HG03354 (cell line): ENCODE results near the gene KNDC1.
"Not testable (repeated sequence)": the region's sequence is repeated elsewhere in the genome, so short reads cannot be mapped to it uniquely, and the experiment has no call there.

Experiments used
- ATAC-seq: cut with Tn5 transposase; IDR thresholded peaks from one replicate; pipeline ENCODE4 v1.9.1; 2021; ENCODE audit warnings: mild to moderate bottlenecking; ENCODE audit not compliant: unreplicated experiment, poor library complexity, severe bottlenecking

Gene KNDC1

DNA sequence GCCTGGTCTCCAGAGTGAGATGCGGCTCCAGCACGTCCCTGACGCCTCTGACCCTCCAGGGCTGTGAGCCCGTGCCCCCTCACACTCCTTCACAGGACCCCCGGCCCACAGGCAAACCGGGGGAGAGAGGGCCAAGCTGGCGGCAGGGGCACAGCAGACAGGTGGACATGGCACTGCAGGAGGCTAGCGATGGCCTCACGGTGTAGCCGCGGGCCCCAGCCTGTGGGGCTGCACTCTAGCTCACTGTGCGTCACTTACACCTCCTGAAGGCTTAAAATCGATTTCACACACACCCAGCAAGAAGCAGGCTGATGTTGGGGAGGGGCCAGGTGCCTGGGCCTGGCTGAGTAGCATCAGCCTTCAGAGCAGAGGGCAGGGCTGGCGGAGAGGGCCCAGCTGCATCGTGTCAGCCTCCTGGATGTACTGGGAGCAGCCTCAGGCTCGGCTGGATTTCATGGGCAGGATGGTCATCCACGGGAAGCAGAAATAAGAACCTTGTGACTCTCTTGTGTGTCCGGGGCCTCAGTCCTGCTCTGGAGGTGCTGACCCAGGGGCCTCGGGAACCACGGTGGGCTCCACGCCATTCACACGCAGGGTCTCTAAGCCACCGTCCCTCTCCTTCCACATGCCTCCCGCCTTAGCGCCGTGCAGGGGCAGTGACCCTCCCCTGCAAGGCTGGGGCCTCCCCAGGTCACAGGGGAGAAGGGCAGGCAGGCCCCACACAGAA lies 19.4 kb upstream of the KNDC1 start:
- ATAC-seq = no peak

DNA sequence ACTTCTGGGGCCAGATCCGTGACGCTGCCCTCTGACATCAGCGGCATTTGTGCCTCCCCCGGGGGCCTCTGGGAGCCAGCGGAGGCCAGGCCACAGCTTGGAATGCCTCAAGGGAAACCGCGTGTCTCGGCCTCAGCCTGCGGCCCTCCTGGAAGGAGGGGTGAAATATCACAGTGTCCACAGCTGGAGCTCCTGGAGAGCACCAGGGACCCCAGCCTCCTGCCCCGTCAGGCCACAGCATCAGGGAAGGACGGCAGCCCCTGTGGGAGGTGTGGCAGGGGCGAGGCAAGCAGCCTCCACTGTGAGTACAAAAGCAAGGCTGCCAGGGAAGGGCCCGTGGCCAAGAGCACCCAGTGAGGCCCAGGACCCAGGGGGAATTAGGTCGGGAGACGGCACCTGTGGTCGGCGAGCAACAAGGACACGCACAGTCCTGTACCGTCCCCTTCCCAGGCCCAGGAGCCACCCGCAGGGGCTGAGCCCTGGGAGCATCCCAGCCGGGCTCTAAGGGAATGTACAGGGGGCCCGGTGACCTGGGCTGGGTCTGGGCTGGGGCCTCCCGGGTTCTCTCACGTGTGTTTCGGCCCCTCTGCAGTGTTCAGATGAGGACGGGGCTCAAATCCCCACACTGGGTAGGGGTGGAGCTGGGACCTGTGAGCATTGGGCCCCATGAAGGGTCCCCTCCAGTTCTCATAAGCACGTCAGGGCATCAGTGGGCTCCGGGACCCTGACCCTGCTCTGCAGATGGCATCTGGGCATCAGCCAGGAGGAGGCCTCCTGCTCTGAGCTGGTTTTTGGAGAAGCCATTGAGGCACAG lies 18.7 kb upstream of the KNDC1 start:
- no peak for ATAC-seq

DNA sequence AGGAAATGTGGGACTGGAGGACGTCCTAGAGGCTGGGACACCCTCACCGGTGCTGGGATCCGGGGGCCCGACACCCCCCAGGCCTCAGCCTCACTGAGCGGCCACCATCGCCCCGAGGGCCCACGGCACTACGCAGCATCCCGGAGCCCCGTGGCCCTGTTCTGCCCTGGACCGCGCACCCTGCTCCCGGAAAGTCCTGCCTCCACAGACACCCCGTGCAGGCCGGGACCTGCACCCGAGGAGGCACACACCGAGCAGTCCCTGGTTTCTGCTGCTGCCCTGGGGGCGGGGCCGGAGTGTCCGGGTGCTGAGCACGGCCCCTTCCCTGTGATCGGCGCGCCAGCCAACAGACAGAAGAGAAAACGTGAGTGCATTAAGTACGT lies 18.1 kb upstream of the KNDC1 start:
- ATAC-seq = no peak

DNA sequence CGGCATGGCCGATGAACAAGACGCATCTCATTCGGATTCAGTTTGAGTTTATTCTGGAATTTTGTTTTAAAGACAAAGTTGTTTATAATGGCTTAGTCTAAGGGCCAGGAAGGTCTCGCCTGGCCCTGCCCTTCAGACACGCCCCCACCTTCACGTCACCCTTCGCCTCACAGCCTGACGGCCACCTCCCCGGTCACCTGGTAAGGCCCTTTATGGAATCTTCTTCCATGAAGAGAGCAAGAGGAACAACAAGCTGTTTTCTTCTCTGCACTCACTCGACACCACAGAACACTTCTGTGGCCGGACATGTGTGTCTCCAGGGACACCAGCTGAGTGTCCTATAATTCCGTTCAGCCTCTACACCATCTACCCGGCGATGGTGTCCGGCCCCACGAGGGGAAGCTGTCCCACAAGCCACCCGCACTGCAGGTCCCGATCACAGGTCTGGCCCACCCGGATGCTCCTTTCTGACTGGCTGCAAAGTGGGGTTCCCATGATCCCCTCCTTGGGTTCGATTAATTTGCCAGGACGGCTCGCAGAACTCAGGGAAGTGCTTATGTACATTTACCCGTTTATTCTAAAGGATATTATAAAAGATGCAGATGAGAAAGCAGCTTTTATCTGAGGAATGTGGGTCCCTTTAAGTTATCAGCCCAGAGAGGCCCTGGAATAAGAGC lies 17.4 kb upstream of the KNDC1 start:
- ATAC-seq = no peak

DNA sequence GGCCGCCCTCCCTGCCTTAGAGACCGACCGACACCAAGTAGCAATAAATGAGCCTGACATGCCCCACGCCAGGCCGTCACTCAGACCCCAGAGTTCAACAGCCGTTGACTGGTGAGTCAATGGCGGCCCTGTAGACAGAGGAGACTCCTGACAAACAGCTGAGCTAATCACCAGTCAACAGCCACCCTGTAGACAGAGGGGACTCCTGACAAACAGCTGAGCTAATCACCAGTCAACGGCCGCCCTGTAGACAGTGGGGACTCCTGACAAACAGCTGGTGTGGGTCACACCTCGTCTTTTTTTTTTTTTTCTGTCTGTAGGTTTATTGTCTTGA lies 16.9 kb upstream of the KNDC1 start:
- ATAC-seq = no peak

DNA sequence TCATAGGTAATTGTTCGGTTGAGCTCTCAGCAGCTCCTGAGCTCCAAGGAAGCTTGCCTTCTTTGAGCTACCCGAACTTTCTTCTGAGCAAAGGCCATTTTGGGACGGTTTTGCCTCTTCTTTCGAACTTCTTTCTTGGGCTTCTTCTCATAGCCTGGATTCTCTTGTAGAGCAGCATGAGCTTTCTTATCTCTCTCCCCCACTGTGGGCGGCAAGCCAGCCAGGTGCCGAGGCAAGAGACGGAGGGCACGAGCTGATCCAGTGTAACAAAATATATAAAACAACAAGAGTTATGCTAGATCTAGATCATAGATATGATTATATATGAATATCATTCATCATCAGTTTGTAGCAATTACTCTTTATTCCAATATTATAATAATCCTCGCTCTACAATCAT lies 16.5 kb upstream of the KNDC1 start:
- no peak for ATAC-seq

DNA sequence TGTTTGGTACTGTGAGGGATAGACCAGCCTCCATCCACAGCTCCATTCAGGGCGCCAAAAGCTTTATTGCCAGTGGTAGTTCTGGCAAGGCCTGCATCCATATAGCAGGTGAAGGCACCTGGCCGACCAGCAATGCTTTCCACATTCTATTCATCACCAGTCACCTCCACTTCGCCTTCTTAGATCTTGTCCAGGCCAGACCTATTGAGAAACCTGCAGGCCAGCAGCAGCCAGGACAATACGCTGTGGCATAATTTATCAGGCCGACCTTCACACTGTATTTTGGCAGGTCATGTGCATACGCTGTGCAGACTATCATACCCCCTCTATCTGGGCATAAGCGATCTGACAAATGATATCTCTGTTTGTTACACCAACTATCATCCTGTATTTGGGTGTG lies 15.2 kb upstream of the KNDC1 start:
- no peak for ATAC-seq

DNA sequence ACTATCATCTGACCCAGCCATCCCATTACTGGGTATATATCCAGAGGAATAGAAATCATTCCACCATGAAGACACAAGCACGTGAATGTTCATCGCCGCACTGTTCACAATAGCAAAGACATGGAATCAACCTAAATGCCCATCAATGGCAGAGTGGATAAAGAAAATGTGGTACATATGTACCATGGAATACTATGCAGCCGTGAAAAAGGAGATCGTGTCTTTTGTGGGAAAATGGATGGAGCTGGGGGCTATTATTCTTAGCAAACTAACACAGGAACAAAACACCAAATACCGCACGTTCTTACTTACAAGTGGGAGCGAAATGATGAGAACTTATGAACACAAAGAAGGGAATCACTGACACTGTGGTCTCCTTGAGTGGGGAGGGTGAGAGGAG lies 9.8 kb upstream of the KNDC1 start:
- no peak for ATAC-seq

DNA sequence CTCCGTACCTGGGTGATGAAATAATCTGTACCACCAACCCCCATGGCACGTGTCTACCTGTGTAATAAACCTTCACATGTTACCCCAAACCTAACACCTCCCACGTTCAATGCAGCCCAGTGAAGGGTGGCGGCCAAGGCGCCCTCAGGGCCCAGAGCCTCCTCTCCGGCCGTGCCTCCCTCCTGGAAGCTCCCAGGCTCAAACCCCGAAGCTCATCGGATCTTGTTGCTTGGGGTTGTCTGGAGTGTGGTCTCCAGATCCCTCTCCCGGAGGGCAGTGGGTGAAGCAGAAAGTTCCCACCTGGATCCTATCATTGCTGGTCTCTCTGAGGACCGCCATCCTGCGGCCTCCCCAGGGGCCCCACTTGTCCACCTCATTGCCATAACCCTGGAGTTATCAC lies 9.4 kb upstream of the KNDC1 start:
- no peak for ATAC-seq

DNA sequence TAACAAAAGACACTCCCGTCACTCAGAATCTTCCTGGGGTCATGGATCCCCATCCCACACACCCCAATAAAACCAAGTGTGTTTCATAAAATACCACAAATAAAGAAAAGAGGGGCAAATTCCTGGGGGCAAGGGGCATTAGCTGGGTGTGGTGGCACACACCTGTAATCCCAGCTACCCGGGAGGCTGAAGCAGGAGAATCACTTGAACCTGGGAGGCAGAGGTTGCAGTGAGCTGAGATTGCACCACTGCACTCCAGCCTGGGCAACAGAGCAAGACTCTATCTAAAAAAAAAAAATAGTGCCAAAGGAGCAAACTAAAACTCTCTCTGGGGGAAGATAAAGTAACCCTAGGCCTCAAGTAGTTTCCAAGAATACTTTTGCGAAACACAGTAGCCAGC lies 8.9 kb upstream of the KNDC1 start:
- ATAC-seq = not testable (repeated sequence)

DNA sequence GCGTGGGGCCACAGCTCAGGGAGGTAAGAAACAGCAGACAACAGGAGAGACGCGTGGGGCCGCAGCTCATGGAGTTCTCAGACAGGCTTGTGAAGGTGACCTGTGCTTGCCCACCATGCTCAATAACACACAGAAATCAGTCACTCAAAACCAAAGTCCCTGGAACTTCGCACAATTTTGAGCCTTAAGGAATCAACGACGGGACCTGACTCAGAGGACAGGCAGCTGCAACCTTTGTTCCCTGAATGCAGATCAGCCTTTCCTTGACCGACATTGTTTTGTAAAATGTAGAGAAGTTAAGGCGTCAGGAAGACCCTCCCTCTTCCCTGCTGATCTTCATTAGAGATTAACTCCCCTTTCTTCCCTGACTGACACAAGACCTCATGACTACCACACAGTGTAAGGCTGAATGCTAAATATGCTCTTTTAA lies 8.5 kb upstream of the KNDC1 start:
- ATAC-seq = no peak

DNA sequence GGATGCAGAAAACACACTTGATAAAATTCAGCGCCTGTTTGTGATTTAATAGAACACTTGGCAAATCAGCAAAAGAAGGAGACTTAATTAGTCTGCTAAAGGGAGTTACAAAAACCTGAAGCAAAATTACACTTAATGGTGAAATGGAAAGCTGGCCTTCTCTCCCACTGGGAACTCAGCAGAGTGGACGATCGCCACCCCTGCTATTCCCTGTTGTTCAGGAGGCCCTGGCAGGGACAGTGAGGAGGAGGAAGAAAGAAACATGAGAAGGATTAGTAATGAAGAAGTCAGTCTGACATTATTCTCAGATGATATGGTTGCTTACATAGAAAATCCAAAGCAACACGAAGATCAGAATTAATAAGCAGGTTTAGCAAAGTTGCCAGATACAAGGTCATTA lies 5.6 kb upstream of the KNDC1 start:
- ATAC-seq = no peak

DNA sequence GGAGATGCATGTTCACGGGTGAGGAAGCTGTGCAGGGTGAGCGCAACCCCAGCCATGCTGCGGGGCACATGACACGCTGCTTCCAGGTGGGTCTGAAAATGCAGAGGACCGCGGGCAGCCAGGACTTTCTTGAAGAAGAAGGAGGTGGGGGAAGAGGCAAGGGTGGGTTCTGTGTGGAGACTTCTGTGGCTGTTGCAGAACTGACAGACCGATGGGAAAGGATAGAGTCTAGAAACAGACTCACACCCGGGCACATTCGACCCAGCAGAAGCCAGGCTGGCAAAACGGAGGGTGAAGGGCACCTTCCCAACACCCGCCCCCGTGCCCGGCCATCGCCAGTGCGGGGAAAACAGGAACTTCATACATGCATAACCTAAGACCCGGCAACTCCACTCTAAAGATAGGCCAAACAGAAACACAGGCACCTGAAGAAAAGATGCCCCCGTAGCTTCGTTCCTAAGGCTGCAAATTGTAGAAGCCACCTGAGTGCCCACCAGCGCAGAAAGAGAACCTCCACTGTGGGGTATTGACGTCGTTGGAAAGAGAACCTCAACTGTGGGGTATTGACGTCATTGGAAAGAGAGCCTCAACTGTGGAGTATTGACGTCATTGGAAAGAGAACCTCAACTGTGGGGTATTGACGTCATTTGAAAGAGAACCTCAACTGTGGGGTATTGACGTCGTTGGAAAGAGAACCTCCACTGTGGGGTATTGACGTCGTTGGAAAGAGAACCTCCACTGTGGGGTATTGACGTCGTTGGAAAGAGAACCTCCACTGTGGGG lies 4.8 kb upstream of the KNDC1 start:
- no peak for ATAC-seq

DNA sequence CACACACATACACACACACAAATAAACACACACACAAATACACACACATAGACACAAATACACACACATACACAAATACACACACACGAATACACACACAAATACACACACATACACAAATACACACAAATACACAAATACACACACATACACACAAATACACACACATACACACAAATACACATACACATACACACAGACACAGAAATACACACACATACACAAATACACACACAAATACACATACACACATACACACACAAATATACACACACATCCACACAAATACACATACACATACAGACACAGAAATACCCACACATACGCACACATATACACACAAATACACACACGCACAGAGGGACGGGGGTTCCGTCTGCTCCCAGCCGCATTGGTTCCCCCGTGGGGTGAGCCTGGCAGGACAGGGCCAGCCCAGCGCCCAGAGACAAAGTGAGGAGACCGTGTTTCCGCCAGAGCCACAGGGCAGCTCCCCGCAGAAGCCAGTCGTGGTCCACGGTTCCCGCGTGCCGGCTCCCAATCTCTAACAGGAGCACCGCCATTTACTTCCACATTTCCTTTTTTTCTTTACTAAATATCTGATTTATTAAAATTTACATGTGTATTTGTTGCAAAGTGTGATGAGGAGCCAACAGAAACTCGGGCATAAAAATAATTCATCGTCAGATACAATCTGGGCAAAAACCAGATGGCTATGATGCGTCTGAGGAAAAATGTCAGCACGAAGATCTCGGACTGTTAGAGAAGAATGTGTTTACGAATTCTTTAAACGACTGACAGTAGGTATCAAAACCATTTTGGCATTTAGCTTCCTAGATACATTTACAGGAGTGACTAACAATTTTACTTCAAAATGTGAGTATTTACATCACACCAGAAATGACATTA lies 3.1 kb upstream of the KNDC1 start:
- no peak for ATAC-seq

DNA sequence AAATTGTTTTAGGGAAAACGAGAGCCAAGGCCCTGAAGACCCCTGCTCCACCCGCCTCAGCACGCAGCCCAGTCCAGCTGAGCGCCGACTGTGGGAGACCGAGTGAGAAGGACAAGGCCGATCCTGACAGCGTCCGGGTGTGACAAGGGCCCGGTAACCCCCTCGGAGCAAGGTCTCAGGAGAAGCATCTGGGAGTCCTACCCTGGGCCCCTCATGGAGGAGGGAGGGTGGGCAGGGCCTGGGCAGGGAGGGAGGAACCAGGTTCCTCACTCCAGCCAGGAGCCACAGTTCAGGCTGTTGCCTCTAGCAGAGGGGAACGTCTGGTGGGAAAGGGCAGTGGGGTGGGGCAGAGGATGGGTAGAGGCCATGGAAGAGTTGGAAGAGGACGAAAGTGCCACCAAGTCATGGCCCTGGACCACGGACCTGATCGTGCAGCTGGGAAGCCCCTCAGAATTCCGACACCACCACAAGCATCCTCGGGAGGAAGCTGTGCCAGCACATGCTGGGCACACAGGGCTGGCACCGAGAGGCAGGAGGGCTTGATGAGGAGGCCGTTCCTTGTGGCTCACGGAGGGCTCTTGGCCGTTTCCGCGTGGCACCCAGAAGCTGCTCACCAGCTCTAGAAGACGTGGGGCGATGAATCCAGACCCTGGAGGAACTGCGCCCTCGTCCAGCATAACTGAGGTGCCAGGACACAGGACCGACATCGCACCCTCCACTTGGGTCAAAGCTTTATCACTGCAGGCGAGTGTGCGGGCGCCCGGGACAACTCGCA lies 2.2 kb upstream of the KNDC1 start:
- ATAC-seq = no peak

DNA sequence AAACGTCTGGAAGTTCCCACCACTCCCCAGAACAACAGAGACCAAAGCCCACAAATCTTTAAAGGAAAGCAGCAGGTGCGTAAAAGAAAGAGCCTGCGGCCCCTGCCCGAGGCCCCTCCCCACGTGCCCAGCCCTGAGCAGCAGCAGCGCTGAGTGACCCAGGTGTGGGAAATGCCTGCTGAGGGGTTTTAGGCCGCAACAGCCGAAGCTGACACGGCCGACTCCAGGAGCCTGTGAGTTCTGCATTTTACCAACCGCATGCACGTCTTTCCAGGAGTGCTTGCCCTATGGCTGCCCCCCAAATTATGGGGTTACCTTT lies 1.6 kb upstream of the KNDC1 start:
- no peak for ATAC-seq

DNA sequence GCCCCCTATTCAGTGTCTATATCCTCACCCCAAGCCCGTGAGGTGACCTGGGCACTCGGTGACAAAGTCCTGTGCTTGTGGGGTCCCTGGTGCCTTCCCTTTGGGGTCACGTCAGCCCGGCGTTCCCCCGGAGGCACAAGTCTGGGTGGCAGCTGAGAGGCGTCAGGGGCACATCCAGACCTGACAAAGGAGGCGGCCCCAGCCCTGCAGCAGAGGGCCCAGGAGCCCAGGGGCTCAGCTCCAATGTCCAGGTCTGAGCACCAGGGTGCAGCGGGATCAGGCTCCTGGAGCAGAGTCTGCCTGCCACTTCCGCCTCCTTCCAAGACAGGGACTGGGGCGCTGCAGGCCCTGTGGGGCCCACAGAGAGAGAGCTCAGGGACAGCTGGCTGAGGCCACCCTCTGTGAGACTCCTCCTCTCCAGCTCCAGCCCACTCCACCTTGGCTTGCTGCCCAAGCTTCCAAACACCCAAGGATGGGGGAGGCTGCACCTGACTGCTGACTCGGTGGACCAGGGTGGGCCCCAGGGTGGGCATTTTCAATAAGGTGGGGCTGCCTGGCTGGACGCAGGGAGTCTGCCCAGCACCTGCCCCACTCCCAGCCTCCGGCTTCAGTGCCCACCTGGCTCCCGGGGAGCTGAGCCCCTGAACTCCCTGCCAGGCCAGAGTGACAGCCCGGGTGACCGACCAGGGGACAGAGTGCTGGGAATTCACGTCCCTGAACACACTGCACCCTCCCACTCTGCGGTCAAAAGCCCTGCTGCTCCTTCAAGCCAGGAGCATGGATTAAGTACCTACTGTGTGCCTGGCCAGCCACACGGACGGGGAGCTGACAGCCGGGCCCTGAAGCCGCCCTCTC lies 1.0 kb upstream of the KNDC1 start:
- ATAC-seq = no peak

DNA sequence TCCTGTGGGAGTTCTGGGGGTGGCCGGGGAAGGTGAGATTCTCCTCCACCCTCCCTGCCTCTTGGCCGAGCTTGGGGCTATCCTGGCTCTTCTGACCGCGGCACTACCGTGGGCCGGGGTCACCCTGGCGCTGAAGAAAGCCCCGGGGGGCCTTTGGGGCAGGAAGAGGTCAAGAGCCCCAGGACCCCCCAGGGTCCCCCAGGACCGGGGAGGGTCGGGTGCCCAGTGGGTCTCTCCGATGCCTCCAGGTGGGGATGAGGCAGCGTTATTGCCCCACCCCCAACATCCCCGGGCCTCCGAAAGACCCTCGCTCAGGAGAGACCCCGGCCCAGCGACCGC lies 439 bp upstream of the KNDC1 start:
- no peak for ATAC-seq
